HCT116 (cell line): ENCODE data around the gene ELK3. TPM values are rescaled to one million over a fixed set of nuclear protein-coding genes. Genes with fewer than 3 reads are reported as not detected.

Source experiments
- ATAC-seq: fragments of 200-7000 bp; cut with Tn5 transposase; 2 replicates; pipeline ENCODE4 v1.9.1; 2020; ENCODE audit warnings: mild to moderate bottlenecking, moderate library complexity
- BruUV-seq: library from RNA; stranded (reverse); fragments of 400-500 nt; replicated peaks from 2 replicates; lab custom pipeline; 2021; lab: Mats Ljungman, UMichigan
- CTCF ChIA-PET: fragments of 300-600 bp; sonication (Branson Sonifier 250); formaldehyde crosslinking; loops from one replicate; lab custom pipeline; 2021; ENCODE audit warnings: antibody characterized with exemption; lab: Charles Lee
- POLR2A ChIA-PET: fragments of 300-600, 350-600 bp; sonication (Branson Sonifier 250); formaldehyde crosslinking; loops from one replicate; lab custom pipeline; 2021; ENCODE audit warnings: antibody characterized with exemption; lab: Charles Lee
- RAD21 ChIA-PET, 2 experiments: fragments of 300-600 bp; sonication (Branson Sonifier 250); formaldehyde crosslinking; loops; one replicate each; lab custom pipeline; 2023; ENCODE audit warnings: low total read pairs in 2 of 2; ENCODE audit not compliant: uncharacterized antibody in 2 of 2, unreplicated experiment in 2 of 2, low non-redundant PET in 1 of 2; lab: Charles Lee
- DNase-seq: peaks from one replicate; pipeline ENCODE4 v3.0.0-alpha.2; 2010; ENCODE audit warnings: low read depth, low spot score
- H2AFZ ChIP-seq: fragments of 200-600 bp; shearing (Covaris generic), sonication (generic); 2 replicates; pipeline ENCODE4 v1.6.1; 2017; ENCODE audit warnings: low read depth, mixed run types, mixed read lengths, antibody characterized with exemption, low read length; ENCODE audit not compliant: poor library complexity, severe bottlenecking
- H3K27ac ChIP-seq: 2 replicates; pipeline ENCODE4 v1.5.1; 2012; ENCODE audit warnings: low read depth, low read length
- H3K27me3 ChIP-seq: fragments of 200-600 bp; sonication (generic); 2 replicates; pipeline ENCODE4 v1.6.1; 2016; ENCODE audit warnings: mixed run types, low read length, mixed read lengths; ENCODE audit not compliant: insufficient read depth
- H3K36me3 ChIP-seq, 2 experiments: fragments of 200-500 bp in 1 of 2; fragments of 200-600 bp in 1 of 2; sonication (Bioruptor generic) in 1 of 2; sonication (generic) in 1 of 2; 2 replicates each; pipeline versions ENCODE4 v1.5.1 to v1.6.1; 2014 to 2016; ENCODE audit warnings: low read length in 2 of 2, inconsistent platforms in 1 of 2, mixed read lengths in 1 of 2, mixed run types in 1 of 2; ENCODE audit not compliant: insufficient read depth in 2 of 2, control insufficient read depth in 1 of 2
- H3K4me1 ChIP-seq, 2 experiments: fragments of 200-600 bp in 1 of 2; sonication (generic) in 1 of 2; 2 replicates each; pipeline versions ENCODE4 v1.5.1 to v1.6.1; 2012 to 2017; ENCODE audit warnings: low read length in 2 of 2, inconsistent platforms in 1 of 2, mild to moderate bottlenecking in 1 of 2, mixed read lengths in 1 of 2, mixed run types in 1 of 2, moderate library complexity in 1 of 2; ENCODE audit not compliant: insufficient read depth in 2 of 2, control insufficient read depth in 1 of 2
- H3K4me2 ChIP-seq: fragments of 200-600 bp; sonication (generic); 2 replicates; pipeline ENCODE4 v1.6.1; 2017; ENCODE audit warnings: mixed run types, low read length, mixed read lengths
- H3K4me3 ChIP-seq, 2 experiments: fragments of 200-600 bp in 1 of 2; sonication (generic) in 1 of 2; replicated peaks in 1 of 2; 2 replicates each; pipeline ENCODE4 v1.5.1; 2011 to 2016; ENCODE audit warnings: low read length in 2 of 2, control low read depth in 1 of 2, low read depth in 1 of 2, mild to moderate bottlenecking in 1 of 2, mixed read lengths in 1 of 2, mixed run types in 1 of 2
- H3K79me2 ChIP-seq: fragments of 200-600 bp; sonication (generic); 2 replicates; pipeline ENCODE4 v1.6.1; 2017; ENCODE audit warnings: mild to moderate bottlenecking, mixed run types, low read length, moderate library complexity, mixed read lengths; ENCODE audit not compliant: insufficient read depth
- H3K9ac ChIP-seq: fragments of 200-600 bp; sonication (generic); 2 replicates; pipeline ENCODE4 v1.6.1; 2016; ENCODE audit warnings: low read length, mixed read lengths
- H3K9me2 ChIP-seq: fragments of 200-600 bp; sonication (generic), shearing (Covaris generic); 2 replicates; pipeline ENCODE4 v1.6.1; 2017; ENCODE audit warnings: mixed run types, mild to moderate bottlenecking, moderate library complexity; ENCODE audit not compliant: insufficient read depth
- H3K9me3 ChIP-seq, 2 experiments: fragments of 200-500 bp in 1 of 2; fragments of 200-600 bp in 1 of 2; sonication (Bioruptor generic) in 1 of 2; sonication (generic) in 1 of 2; 2 replicates each; pipeline ENCODE4 v1.6.1; 2014 to 2017; ENCODE audit warnings: low read length in 2 of 2, mixed read lengths in 2 of 2, inconsistent platforms in 1 of 2, low read depth in 1 of 2, mild to moderate bottlenecking in 1 of 2, mixed run types in 1 of 2, moderate library complexity in 1 of 2; ENCODE audit not compliant: control insufficient read depth in 1 of 2, insufficient read depth in 1 of 2
- H4K20me1 ChIP-seq: fragments of 200-600 bp; sonication (generic), shearing (Covaris generic); 2 replicates; pipeline ENCODE4 v1.6.1; 2017; ENCODE audit warnings: mixed run types, mild to moderate bottlenecking, moderate library complexity; ENCODE audit not compliant: insufficient read depth
- MAX ChIP-seq: IDR thresholded peaks from 2 replicates; pipeline ENCODE4 v1.6.1; 2012
- RAD21 ChIP-seq: IDR thresholded peaks from 2 replicates; pipeline ENCODE4 v1.6.1; 2012; ENCODE audit warnings: low read depth, mild to moderate bottlenecking
- SIN3A ChIP-seq: IDR thresholded peaks from 2 replicates; pipeline ENCODE4 v1.6.1; 2012; ENCODE audit warnings: low read depth
- intact Hi-C: fragments of 100-400 bp; cut with micrococcal nuclease; formaldehyde crosslinking; loops from 2 replicates; pipeline ENCODE4 v1.10.0; 2022
- total RNA-seq: library from RNA; stranded (reverse); gene quantifications from one replicate; pipeline ENCODE4 v1.2.1, GENCODE V29; 2021; ENCODE audit not compliant: unreplicated experiment
- TF ChIP-seq, protein P1 (sequence below): IDR thresholded peaks from 2 replicates; pipeline ENCODE4 v1.6.1; 2012; ENCODE audit warnings: low read depth

Gene ELK3
- total RNA-seq, 1 experiment from 2014 or later: 45.6 TPM

- no peak overlapping the region for H3K27ac ChIP-seq
- ChIA-PET RAD21 (no interaction called here), POLR2A (no interaction called here), CTCF (interaction anchor here (0.7 to 1.6 kb wide), 3 partner anchors 148 to 636 kb away, joined by 3 to 4 read pairs (median 4); no protein-coding TSS in a partner anchor)
- no TSS peak for BruUV-seq
- peaks cover 87% of the 10 kb centered on the region for H3K79me2 ChIP-seq
- no peaks in the 10 kb centered on the region for H3K27me3 ChIP-seq
- no peaks in the 10 kb centered on the region for H3K9me3 ChIP-seq
- no peak overlapping the region for H3K4me3 ChIP-seq
- intact Hi-C loops: no loop called here
- peaks cover 0 to 12% of the 10 kb centered on the region in 2 experiments; a peak in 2 of 4 replicates for H3K4me1 ChIP-seq
- 0 out of 4 replicates have a peak, but pooled peaks cover 0 to 7% of the 10 kb centered on the region in 2 experiments for H3K36me3 ChIP-seq
- DNase-seq (no peak), ATAC-seq (no peak)
- TF ChIP-seq MAX (no peak), SIN3A (no peak), RAD21 (no peak)
- TF ChIP-seq, protein P1, sequence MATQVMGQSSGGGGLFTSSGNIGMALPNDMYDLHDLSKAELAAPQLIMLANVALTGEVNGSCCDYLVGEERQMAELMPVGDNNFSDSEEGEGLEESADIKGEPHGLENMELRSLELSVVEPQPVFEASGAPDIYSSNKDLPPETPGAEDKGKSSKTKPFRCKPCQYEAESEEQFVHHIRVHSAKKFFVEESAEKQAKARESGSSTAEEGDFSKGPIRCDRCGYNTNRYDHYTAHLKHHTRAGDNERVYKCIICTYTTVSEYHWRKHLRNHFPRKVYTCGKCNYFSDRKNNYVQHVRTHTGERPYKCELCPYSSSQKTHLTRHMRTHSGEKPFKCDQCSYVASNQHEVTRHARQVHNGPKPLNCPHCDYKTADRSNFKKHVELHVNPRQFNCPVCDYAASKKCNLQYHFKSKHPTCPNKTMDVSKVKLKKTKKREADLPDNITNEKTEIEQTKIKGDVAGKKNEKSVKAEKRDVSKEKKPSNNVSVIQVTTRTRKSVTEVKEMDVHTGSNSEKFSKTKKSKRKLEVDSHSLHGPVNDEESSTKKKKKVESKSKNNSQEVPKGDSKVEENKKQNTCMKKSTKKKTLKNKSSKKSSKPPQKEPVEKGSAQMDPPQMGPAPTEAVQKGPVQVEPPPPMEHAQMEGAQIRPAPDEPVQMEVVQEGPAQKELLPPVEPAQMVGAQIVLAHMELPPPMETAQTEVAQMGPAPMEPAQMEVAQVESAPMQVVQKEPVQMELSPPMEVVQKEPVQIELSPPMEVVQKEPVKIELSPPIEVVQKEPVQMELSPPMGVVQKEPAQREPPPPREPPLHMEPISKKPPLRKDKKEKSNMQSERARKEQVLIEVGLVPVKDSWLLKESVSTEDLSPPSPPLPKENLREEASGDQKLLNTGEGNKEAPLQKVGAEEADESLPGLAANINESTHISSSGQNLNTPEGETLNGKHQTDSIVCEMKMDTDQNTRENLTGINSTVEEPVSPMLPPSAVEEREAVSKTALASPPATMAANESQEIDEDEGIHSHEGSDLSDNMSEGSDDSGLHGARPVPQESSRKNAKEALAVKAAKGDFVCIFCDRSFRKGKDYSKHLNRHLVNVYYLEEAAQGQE: no peak
- H2AFZ ChIP-seq: no peak overlapping the region
- H3K9ac ChIP-seq: no peak overlapping the region
- no peak overlapping the region for H3K4me2 ChIP-seq
- no peaks in the 10 kb centered on the region for H3K9me2 ChIP-seq
- no peaks in the 10 kb centered on the region for H4K20me1 ChIP-seq
These were observed 17.8 kb downstream of the ELK3 start for GRCh38 chr12:96211988-96212387.
